ENCODE measurements around the gene CREG2. TPM values are rescaled to one million over a fixed set of nuclear protein-coding genes. Genes with fewer than 3 reads are reported as not detected.

Gene CREG2
- total RNA-seq, 1 experiment from 2014 or later, result 12.3 TPM

DNA sequence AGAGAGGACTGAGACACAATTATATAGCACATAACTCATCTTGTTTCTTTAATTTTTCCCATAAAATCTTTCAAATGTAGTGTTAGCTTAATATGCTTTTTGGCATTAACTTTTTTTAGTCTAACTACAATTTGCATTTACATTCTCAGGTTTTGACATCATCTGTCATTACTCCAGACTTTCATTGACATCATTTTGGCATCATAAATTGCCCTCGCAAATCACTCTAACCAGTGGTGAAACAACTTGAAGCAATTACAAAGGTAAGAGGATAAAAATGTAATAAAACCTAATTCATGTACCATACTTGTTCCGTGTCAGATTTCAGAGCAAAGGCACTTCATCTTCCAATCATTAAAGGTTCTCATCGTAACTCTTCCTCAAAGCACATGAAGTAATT, 46.2 kb upstream of the CREG2 start:
- BruUV-seq (replicated peaks), result no TSS peak
- TF ChIP-seq EZH2 (IDR thresholded peaks at IDR 0.05; ENCODE audit: low read depth), result no peak
- TF ChIP-seq, protein P1, sequence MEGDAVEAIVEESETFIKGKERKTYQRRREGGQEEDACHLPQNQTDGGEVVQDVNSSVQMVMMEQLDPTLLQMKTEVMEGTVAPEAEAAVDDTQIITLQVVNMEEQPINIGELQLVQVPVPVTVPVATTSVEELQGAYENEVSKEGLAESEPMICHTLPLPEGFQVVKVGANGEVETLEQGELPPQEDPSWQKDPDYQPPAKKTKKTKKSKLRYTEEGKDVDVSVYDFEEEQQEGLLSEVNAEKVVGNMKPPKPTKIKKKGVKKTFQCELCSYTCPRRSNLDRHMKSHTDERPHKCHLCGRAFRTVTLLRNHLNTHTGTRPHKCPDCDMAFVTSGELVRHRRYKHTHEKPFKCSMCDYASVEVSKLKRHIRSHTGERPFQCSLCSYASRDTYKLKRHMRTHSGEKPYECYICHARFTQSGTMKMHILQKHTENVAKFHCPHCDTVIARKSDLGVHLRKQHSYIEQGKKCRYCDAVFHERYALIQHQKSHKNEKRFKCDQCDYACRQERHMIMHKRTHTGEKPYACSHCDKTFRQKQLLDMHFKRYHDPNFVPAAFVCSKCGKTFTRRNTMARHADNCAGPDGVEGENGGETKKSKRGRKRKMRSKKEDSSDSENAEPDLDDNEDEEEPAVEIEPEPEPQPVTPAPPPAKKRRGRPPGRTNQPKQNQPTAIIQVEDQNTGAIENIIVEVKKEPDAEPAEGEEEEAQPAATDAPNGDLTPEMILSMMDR (conservative IDR thresholded peaks at IDR 0.05), result no peak
- Histone ChIP-seq H3K9me3 (ENCODE audit: insufficient read depth, low read depth) (no peaks in the 10 kb centered on the region), H2AFZ (no peak overlapping the region), H3K9me2 (ENCODE audit: insufficient read depth) (no peaks in the 10 kb centered on the region), H4K20me1 (ENCODE audit: insufficient read depth) (no peaks in the 10 kb centered on the region), H3K36me3 (ENCODE audit: low read depth) (no peaks in the 10 kb centered on the region), H3K27ac (no peak overlapping the region), H3F3A (ENCODE audit: insufficient read depth, low read depth) (no peaks in the 10 kb centered on the region), H3K4me3 (no peak overlapping the region), H3K27me3 (ENCODE audit: insufficient read depth, low read depth) (no peaks in the 10 kb centered on the region), H3K4me1 (replicated peaks; ENCODE audit: insufficient read depth) (no peaks in the 10 kb centered on the region), H3K4me2 (no peak overlapping the region), H3K79me2 (ENCODE audit: low read depth) (no peaks in the 10 kb centered on the region)
- DNase-seq, result no peak
- CTCF ChIA-PET, result no interaction called here
- intact Hi-C loops (cut with micrococcal nuclease; ENCODE audit: unreplicated experiment), result no loop called here
- POLR2A ChIA-PET (ENCODE audit: unreplicated experiment), result no interaction called here

DNA sequence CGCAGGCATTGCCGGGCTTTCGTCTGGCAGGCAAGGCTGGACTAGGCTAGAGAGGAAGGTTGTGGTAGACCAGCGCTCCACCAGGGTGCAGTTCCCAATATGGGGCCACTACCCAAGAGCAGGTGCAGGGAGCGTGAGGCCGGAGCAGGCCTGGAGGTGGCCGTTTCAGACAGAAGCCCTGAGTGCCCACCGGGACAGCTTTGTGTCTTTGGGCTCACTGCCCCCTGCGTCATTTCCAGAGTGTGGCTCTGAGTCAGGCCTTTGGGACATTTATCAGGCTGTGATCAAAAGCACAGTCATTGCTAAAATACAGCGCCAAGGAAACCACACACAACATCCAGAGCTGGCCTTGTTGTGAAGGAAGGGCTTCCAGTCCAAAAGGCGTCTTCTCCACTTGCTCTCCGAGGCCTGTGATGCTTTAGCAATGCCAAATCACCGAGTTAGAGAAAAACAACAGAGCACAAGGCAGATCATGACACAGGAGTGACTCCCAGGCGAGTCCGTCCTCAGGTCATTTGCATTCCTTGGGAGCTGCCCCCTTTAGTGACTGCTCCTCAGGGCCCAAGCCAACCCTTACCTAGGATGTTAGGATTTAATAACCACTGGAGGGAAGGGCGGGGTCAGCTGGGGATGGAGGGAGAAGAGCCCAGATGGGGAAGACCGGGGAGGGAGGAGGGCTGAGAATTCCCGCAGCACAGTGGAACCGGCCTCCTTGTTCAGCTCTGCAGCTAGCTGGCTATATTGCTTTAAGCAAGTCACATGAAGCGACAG, 45.3 kb upstream of the CREG2 start:
- H3K36me3 ChIP-seq (ENCODE audit: low read depth), result no peaks in the 10 kb centered on the region
- H3K4me1 ChIP-seq (replicated peaks; ENCODE audit: insufficient read depth), result no peaks in the 10 kb centered on the region
- intact Hi-C loops (cut with micrococcal nuclease; ENCODE audit: unreplicated experiment), result no loop called here
- POLR2A ChIA-PET (ENCODE audit: unreplicated experiment), result no interaction called here
- H3K9me3 ChIP-seq (ENCODE audit: insufficient read depth, low read depth), result no peaks in the 10 kb centered on the region
- no peak overlapping the region for H2AFZ ChIP-seq
- BruUV-seq (replicated peaks), result no TSS peak
- H3K4me2 ChIP-seq, result no peak overlapping the region
- H3K79me2 ChIP-seq (ENCODE audit: low read depth), result no peaks in the 10 kb centered on the region
- H4K20me1 ChIP-seq (ENCODE audit: insufficient read depth), result no peaks in the 10 kb centered on the region
- no peak for DNase-seq
- no peak for TF ChIP-seq EZH2 (IDR thresholded peaks at IDR 0.05; ENCODE audit: low read depth)
- TF ChIP-seq, protein P1 (conservative IDR thresholded peaks at IDR 0.05), result no peak
- no peak overlapping the region for H3K27ac ChIP-seq
- no peaks in the 10 kb centered on the region for H3F3A ChIP-seq (ENCODE audit: insufficient read depth, low read depth)
- H3K4me3 ChIP-seq, result no peak overlapping the region
- H3K9me2 ChIP-seq (ENCODE audit: insufficient read depth), result no peaks in the 10 kb centered on the region
- no peaks in the 10 kb centered on the region for H3K27me3 ChIP-seq (ENCODE audit: insufficient read depth, low read depth)
- CTCF ChIA-PET, result no interaction called here

DNA sequence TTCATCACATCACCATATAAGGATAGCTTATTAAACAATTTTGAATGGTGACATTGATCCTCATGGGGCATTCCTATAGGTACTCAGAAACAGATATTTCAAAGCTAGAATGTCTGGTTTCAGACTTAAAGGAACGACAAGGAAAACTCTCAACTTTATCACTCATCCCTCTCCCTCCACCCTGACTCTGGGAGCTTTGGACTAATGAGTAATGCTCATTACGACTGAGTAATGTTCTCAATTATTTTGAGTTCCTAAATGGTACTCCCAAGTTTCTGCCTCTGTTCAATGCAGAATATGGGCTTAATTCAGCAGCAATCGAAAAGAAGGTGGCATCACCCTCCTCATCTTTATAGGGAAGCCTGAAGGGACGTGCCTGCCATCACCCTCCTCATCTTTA, 44.2 kb upstream of the CREG2 start:
- H3K27me3 ChIP-seq (ENCODE audit: insufficient read depth, low read depth), result no peaks in the 10 kb centered on the region
- H3K9me3 ChIP-seq (ENCODE audit: insufficient read depth, low read depth), result no peaks in the 10 kb centered on the region
- DNase-seq, result no peak
- no peaks in the 10 kb centered on the region for H3F3A ChIP-seq (ENCODE audit: insufficient read depth, low read depth)
- intact Hi-C loops (cut with micrococcal nuclease; ENCODE audit: unreplicated experiment), result no loop called here
- no peaks in the 10 kb centered on the region for H3K9me2 ChIP-seq (ENCODE audit: insufficient read depth)
- ChIA-PET POLR2A (ENCODE audit: unreplicated experiment) (no interaction called here), CTCF (no interaction called here)
- no peaks in the 10 kb centered on the region for H4K20me1 ChIP-seq (ENCODE audit: insufficient read depth)
- TF ChIP-seq EZH2 (IDR thresholded peaks at IDR 0.05; ENCODE audit: low read depth), result no peak
- TF ChIP-seq, protein P1 (conservative IDR thresholded peaks at IDR 0.05), result no peak
- no TSS peak for BruUV-seq (replicated peaks)
- H3K79me2 ChIP-seq (ENCODE audit: low read depth), result no peaks in the 10 kb centered on the region
- H3K27ac ChIP-seq, result no peak overlapping the region
- no peaks in the 10 kb centered on the region for H3K36me3 ChIP-seq (ENCODE audit: low read depth)
- no peaks in the 10 kb centered on the region for H3K4me1 ChIP-seq (replicated peaks; ENCODE audit: insufficient read depth)
- no peak overlapping the region for H2AFZ ChIP-seq
- no peak overlapping the region for H3K4me2 ChIP-seq
- no peak overlapping the region for H3K4me3 ChIP-seq
